HG03139 (cell line): ENCODE data around the gene AFF3.
"Not testable (repeated sequence)": the region's sequence is repeated elsewhere in the genome, so short reads cannot be mapped to it uniquely, and the experiment has no call there.

Source experiments
- ATAC-seq: cut with Tn5 transposase; IDR thresholded peaks from one replicate; pipeline ENCODE4 v1.9.1; 2021; ENCODE audit not compliant: unreplicated experiment

The AFF3 gene

DNA sequence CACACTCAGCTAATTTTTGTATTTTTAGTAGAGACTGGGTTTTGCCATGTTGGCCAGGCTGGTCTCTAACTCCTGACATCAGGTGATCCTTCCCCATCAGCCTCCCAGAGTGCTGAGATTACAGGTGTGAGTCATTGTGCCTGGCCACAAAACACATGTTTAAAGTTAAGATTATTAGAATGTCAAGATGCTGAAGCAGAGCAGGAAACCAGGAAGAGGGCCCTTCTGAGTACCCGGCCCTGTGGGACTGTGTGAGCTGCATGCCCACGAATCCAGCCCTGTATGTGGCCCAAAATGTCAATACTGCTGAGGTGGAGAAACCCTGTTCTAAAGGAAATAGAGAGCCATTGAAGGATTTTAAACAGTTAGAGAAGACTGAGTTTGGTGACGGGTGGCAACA is 621.6 kb downstream of the AFF3 start:
- ATAC-seq, result no peak

DNA sequence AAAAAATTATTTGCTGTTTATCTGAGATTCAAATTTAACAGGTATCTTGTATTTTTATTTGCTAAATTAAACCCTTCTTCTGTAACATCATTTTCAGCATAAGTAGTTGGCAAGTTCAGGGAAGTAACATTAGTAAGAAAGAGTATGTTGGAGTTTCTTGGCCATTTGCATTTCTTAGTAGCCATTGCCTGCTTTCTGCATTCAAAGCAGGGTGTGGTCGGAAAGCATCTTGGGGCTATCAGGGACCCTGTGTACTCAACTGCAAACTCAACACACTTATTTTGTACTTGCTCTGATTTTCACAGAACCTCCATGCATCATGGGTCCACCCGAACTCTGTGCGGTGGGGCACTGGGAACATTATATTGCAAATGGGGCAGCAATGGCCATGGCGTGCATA is 622.2 kb downstream of the AFF3 start:
- no peak for ATAC-seq

DNA sequence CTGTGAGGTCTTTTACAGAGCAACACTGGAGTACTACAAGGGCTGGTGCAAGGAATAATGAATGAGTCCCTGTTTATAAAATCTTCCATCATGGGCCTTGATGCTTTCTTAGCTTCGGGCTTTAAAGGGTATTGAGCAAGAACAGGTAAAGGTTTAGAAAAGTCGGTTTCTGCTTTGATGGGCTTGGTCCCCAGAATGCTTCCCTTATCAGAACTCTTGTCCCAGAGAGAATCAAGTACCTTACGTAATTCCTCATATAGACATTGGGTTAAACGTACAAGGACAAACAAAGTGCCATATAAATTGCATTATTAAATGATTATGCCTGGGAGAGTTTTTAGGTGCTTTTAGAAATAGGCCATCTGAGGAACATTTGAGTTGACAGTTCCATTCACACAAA is 628.0 kb downstream of the AFF3 start:
- no peak for ATAC-seq

DNA sequence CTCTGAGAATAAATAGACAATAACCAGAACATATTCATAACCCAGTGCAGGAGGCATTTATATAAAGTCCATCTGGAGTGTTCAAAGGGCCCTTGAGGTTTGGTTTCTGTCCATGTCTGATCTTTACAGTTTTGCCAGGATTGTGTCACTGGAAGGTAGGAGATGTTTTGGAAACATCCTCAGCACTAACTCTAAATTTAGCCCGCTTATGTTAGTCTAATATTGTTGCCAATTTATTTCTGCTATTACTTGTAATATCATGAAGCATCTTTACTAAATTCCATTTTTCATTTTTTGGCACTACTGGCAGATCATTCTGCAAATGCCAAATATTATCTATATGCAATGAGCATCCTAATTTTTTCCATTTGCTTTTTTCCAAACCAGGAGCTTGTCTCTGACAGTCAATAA is 630.2 kb downstream of the AFF3 start:
- ATAC-seq, result no peak

DNA sequence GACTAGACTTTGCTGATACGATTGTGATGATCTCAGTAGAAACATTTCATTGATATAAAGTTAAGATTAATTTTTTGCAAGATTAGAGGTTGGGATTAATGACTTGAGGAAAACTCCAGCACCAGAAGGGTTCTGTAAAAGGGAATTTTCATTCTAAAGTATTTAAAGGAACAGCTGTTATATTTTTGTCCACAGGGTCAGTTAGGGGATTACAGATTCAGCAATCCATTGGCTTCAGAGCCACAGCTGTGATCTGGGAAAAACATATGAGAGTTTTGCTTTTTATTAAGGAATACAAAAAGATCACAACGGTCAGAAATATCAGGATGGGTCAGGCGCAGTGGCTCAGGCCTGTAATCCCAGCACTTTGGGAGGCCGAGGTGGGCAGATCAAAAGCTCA is 633.0 kb downstream of the AFF3 start:
- ATAC-seq, result no peak

DNA sequence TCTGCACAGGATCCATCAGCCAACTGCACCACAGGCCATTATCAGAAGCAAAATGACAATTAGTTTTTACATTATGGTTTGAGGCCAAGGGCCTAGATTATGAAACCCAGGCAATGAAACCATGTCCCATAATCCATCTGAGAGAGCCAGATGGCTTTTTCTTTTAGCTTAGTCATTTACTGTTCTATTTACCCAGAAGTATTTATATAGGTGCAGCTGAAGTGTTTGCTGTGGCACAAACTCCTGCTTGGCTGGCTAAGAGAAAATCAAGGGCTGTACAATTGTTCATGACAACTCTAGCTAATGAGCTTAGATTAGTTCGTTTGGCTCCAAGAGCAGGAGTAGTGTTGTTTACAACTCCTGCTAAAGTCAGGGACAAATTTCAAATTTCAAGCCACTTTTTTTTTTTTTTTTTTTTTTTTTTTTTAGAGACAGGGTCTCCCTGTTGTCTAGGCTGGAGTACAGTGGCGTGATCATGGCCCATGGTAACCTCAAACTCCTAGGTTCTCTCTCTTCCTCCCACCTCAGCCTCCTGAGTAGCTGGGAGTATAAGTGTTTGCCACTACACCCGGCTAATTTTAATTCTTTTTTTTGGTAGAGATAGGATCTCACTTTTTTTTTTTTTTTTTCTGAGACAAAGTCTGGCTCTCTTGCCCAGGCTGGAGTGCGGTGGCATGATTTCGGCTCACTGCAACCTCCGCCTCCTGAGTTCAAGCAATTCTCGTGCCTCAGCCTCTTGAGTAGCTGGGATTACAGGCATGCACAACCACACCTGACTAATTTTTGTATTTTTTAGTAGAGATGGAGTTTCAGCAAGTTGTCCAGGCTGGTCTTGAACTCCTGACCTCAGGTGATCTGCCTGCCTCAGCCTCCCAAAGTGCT is 634.2 kb downstream of the AFF3 start:
- no peak for ATAC-seq

DNA sequence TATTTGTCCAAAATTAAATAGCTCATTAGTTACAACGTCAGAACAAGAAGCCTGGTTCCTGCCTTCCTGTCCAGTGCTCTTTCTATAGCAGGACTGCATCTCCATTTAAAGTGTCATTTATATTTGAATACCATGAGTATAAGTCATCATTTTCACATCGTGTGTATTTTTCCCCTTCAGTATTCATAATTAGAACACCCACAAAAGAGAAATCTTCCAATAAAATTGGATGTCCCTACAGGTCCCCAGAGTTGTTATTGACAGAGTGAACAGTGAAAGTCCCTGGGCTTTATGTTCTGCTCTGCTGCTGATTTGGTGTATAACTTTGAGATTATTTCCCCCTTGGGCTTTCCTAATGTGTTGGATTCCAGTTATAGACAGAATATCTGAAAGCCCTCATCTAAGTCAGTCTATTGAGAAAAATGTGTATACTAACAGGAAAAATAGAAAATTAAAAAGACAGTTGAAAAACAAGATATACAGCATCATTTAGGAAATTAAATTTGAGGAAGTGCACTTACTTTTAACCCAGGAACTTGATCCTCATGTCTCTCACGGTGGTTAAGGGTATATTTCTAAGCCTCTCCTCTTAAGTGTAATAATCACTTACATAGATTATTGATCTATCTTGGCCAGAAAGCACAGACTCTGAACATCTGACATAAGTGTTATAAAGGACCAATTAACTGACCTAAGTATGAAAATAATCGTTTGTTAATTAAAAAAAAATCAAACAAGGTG is 637.4 kb downstream of the AFF3 start:
- no peak for ATAC-seq

DNA sequence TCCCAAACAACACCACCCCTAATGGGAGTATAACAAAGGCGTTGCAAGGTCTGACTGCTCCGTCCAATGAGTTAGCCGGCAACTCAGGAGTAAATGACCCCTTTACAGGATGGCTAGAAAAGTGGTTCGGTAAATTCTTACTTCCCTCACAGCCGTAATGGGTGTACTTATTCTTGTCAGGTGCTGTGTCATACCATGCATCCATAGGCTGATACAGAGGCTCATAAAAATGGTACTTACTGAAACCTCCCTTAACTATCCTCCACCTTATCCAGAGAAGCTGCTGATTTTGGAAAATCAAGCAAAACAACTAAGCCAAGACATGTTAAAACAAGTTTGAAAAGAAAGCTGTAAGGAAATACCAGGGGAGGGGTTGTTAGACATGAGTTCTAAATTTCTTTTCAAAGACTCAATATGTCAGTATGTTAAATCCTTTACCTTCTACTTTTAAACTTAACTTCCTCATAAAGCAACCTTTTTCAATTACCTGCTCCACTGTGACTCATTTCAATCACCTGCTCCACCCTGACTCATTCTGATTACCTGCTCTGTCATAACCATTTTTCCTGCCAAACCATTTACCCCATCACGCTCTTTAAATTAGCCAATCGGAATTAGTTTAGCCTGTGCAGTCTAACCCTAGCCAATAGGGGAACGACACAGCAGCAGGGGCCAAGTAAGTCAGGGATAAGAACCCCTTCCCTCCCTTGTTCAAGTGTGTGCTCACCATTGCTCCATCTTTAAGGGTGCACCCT is 638.6 kb downstream of the AFF3 start:
- not testable (repeated sequence) for ATAC-seq

DNA sequence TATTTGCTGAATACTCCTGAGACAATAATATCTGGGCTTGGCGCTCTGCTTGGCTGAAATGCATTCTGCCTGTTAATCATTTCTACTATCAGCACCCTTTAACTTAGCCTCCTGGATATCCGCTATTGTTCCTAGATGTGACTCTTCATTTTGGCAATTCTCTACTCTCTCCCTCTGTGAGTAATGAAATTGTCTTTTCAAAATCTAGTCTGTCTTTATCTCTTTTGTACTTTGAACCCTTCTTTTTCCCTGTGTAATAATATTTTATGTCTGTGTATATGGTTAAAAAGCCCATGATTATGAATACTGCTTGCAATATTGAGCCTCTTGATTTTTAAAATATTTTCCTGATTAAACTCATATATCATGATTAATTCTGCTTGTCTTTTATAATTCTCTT is 646.4 kb downstream of the AFF3 start:
- ATAC-seq, result no peak
